Liver (tissue), 9 donors: ENCODE results near the gene TRIM17. TPM values are rescaled to one million over a fixed set of nuclear protein-coding genes. Genes with fewer than 3 reads are reported as not detected.

Experiments used
- DNase-seq: peaks from one replicate; pipeline ENCODE4 v3.0.0-alpha.2; 2017; ENCODE audit warnings: low spot score
- H3K27ac ChIP-seq, 2 donors: one replicate each; pipeline ENCODE4 v1.7.0; 2013; ENCODE audit warnings: inconsistent platforms in 2 of 2, low read length in 2 of 2, control low read depth in 1 of 2, low read depth in 1 of 2, mild to moderate bottlenecking in 1 of 2
- H3K27me3 ChIP-seq, 4 donors: one replicate each; pipeline versions ENCODE4 v1.6.1 to v1.7.0; 2013; ENCODE audit warnings: low read length in 3 of 4, inconsistent platforms in 1 of 4, mild to moderate bottlenecking in 1 of 4, moderate library complexity in 1 of 4; ENCODE audit not compliant: control insufficient read depth in 4 of 4, insufficient read depth in 4 of 4
- H3K36me3 ChIP-seq, 4 donors: one replicate each; pipeline versions ENCODE4 v1.6.1 to v1.7.0; 2013; ENCODE audit warnings: low read length in 3 of 4, mild to moderate bottlenecking in 3 of 4, low read depth in 1 of 4, moderate library complexity in 1 of 4; ENCODE audit not compliant: control insufficient read depth in 4 of 4, insufficient read depth in 3 of 4
- H3K4me1 ChIP-seq, 4 donors: one replicate each; pipeline versions ENCODE4 v1.6.1 to v1.7.0; 2013; ENCODE audit warnings: low read length in 3 of 4, mild to moderate bottlenecking in 3 of 4, moderate library complexity in 1 of 4; ENCODE audit not compliant: control insufficient read depth in 4 of 4, insufficient read depth in 4 of 4
- H3K4me3 ChIP-seq, 3 donors: one replicate each; pipeline versions ENCODE4 v1.6.1 to v1.7.0; 2013; ENCODE audit warnings: low read length in 3 of 3, control low read depth in 1 of 3, low read depth in 1 of 3, mild to moderate bottlenecking in 1 of 3
- H3K9ac ChIP-seq, 2 donors: one replicate each; pipeline ENCODE4 v1.7.0; 2013; ENCODE audit warnings: low read length in 2 of 2, mild to moderate bottlenecking in 2 of 2, moderate library complexity in 2 of 2, control low read depth in 1 of 2, low read depth in 1 of 2
- H3K9me3 ChIP-seq, 4 donors: one replicate each; pipeline versions ENCODE4 v1.6.1 to v1.7.0; 2013; ENCODE audit warnings: low read length in 3 of 4; ENCODE audit not compliant: control insufficient read depth in 4 of 4
- ATF3 ChIP-seq: IDR thresholded peaks from 2 replicates; pipeline ENCODE4 v1.6.1; 2016; ENCODE audit warnings: antibody characterized with exemption
- CTCF ChIP-seq: fragments of 150-350 bp; IDR thresholded peaks from 2 replicates; pipeline ENCODE4 v1.5.1; 2017; ENCODE audit warnings: improper control_type of control experiment, low read depth, low read length; ENCODE audit not compliant: missing input control
- EGR1 ChIP-seq, 2 donors: IDR thresholded peaks; 2 replicates each; pipeline ENCODE4 v1.6.1; 2016 to 2018; ENCODE audit warnings: antibody characterized with exemption in 2 of 2, low read depth in 2 of 2
- FOXA1 ChIP-seq: IDR thresholded peaks from 2 replicates; pipeline ENCODE4 v1.6.1; 2016; ENCODE audit warnings: antibody characterized with exemption
- FOXA2 ChIP-seq: IDR thresholded peaks from 2 replicates; pipeline ENCODE4 v1.6.1; 2016; ENCODE audit warnings: antibody characterized with exemption
- GABPA ChIP-seq, 2 donors: IDR thresholded peaks in 1 of 2; conservative IDR thresholded peaks in 1 of 2; 2 replicates each; pipeline ENCODE4 v1.6.1; 2016; ENCODE audit warnings: antibody characterized with exemption in 2 of 2, mild to moderate bottlenecking in 1 of 2, moderate library complexity in 1 of 2
- HNF4A ChIP-seq, 2 donors: conservative IDR thresholded peaks; 2 replicates each; pipeline ENCODE4 v1.6.1; 2016; ENCODE audit warnings: antibody characterized with exemption in 2 of 2, mild to moderate bottlenecking in 2 of 2
- HNF4G ChIP-seq: IDR thresholded peaks from 2 replicates; pipeline ENCODE4 v1.6.1; 2016; ENCODE audit warnings: antibody characterized with exemption
- JUND ChIP-seq, 2 donors: IDR thresholded peaks; 2 replicates each; pipeline ENCODE4 v1.6.1; 2016; ENCODE audit warnings: antibody characterized with exemption in 2 of 2
- MAX ChIP-seq: IDR thresholded peaks from 2 replicates; pipeline ENCODE4 v1.6.1; 2016; ENCODE audit warnings: antibody characterized with exemption
- NR2F2 ChIP-seq: IDR thresholded peaks from 2 replicates; pipeline ENCODE4 v1.6.1; 2016; ENCODE audit warnings: antibody characterized with exemption
- RAD21 ChIP-seq, 2 donors: IDR thresholded peaks; 2 replicates each; pipeline ENCODE4 v1.6.1; 2016; ENCODE audit warnings: antibody characterized with exemption in 2 of 2, mild to moderate bottlenecking in 2 of 2
- REST ChIP-seq: IDR thresholded peaks from 2 replicates; pipeline ENCODE4 v1.6.1; 2016; ENCODE audit warnings: antibody characterized with exemption, mild to moderate bottlenecking
- RXRA ChIP-seq, 2 donors: IDR thresholded peaks; 2 replicates each; pipeline ENCODE4 v1.6.1; 2017 to 2018; ENCODE audit warnings: antibody characterized with exemption in 2 of 2, mild to moderate bottlenecking in 1 of 2
- SP1 ChIP-seq: IDR thresholded peaks from 2 replicates; pipeline ENCODE4 v1.6.1; 2018; ENCODE audit warnings: antibody characterized with exemption, mild to moderate bottlenecking
- TAF1 ChIP-seq: conservative IDR thresholded peaks from 2 replicates; pipeline ENCODE4 v1.6.1; 2016; ENCODE audit warnings: antibody characterized with exemption, mild to moderate bottlenecking
- YY1 ChIP-seq: IDR thresholded peaks from 2 replicates; pipeline ENCODE4 v1.6.1; 2016; ENCODE audit warnings: antibody characterized with exemption, mild to moderate bottlenecking
- ZBTB33 ChIP-seq: IDR thresholded peaks from 2 replicates; pipeline ENCODE4 v1.6.1; 2016; ENCODE audit warnings: antibody characterized with exemption
- whole genome bisulfite sequencing: extraction: QIAGEN DNeasy Blood & Tissue Kit; methylation state at CpG from one replicate; pipeline ENCODE4 v1.1.7; 2013; 5-methylcytosine and 5-hydroxymethylcytosine counted together
- polyA plus RNA-seq, 2 donors: library from polyadenylated mRNA; stranded (reverse) in 1 of 2; unstranded in 1 of 2; fragments of 200-250 nt in 1 of 2; fragments of >200 nt in 1 of 2; fragmentation: Nextera tagmentation in 1 of 2; extraction: Ambion mirVana in 1 of 2; gene quantifications; one replicate each; pipeline versions ENCODE4 v1.2.1 to v1.2.3, GENCODE V29; 2013 to 2015
- total RNA-seq, 2 donors: library from RNA; depleted of rRNA; stranded (reverse); fragments of >200 nt; gene quantifications; one replicate each; pipeline ENCODE4 v1.2.3, GENCODE V29; 2014
- donor health status: healthy.
- donor health status: healthy.
- donor health status: healthy.
- donor health status: healthy.
- donor health status: healthy.

Gene TRIM17
- total and polyA plus RNA-seq, 4 donors, result 0.08 to 0.49 TPM; not detected in 2

- Histone ChIP-seq H3K27ac (no peak overlapping the region), H3K36me3 (no peaks in the 10 kb centered on the region), H3K4me3 (no peak overlapping the region), H3K27me3 (no peaks in the 10 kb centered on the region), H3K9ac (no peak overlapping the region), H3K4me1 (peaks cover 0 to 7% (median 3%) of the 10 kb centered on the region in 4 donors), H3K9me3 (no peaks in the 10 kb centered on the region)
- TF ChIP-seq FOXA1 (no peak), NR2F2 (no peak), YY1 (no peak), CTCF (no peak), ZBTB33 (no peak), MAX (no peak), EGR1 (IDR thresholded peaks at IDR 0.05; ENCODE audit: low read depth in 2 of 2) (no peak), HNF4A (conservative IDR thresholded peaks at IDR 0.05) (no peak), FOXA2 (no peak), REST (no peak), JUND (IDR thresholded peaks at IDR 0.05) (no peak), RXRA (IDR thresholded peaks at IDR 0.05) (no peak), SP1 (no peak), RAD21 (IDR thresholded peaks at IDR 0.05) (no peak), HNF4G (no peak), ATF3 (no peak), TAF1 (no peak), GABPA (IDR thresholded peaks at IDR 0.05 in 1 of 2, conservative IDR thresholded peaks at IDR 0.05 in 1 of 2) (no peak)
- 81% methylated on average over 2 of the region's 2 CpGs for WGBS
- no peak for DNase-seq
Observed at GRCh38 chr1:228383773-228384172, 32.9 kb downstream of the TRIM17 start.

- Histone ChIP-seq H3K9me3 (no peaks in the 10 kb centered on the region), H3K4me3 (no peak overlapping the region), H3K27ac (no peak overlapping the region), H3K36me3 (no peaks in the 10 kb centered on the region), H3K4me1 (peaks cover 0 to 14% (median 6%) of the 10 kb centered on the region in 4 donors), H3K9ac (no peak overlapping the region), H3K27me3 (no peaks in the 10 kb centered on the region)
- TF ChIP-seq ZBTB33 (no peak), SP1 (no peak), MAX (no peak), CTCF (no peak), RXRA (IDR thresholded peaks at IDR 0.05) (no peak), ATF3 (no peak), GABPA (IDR thresholded peaks at IDR 0.05 in 1 of 2, conservative IDR thresholded peaks at IDR 0.05 in 1 of 2) (no peak)
- DNase-seq, result no peak
- 93% methylated on average over 2 of the region's 2 CpGs for WGBS
Observed at GRCh38 chr1:228381356-228381755, 35.3 kb downstream of the TRIM17 start.
